ENCODE measurements around the gene CDK10.
A peak's percentile ranks its signal among the peaks of the same experiment; 100 is the strongest.

The CDK10 gene

GRCh38 chr16:89741342-89742014, 55.0 kb downstream of the CDK10 start:
- no peak overlapping the region for H3K4me3 ChIP-seq (replicated peaks; ENCODE audit: insufficient read depth, low read length)
- TF ChIP-seq GABPA (IDR thresholded peaks at IDR 0.05; ENCODE audit: low read depth): no peak
- no peak for TF ChIP-seq POLR2AphosphoS5 (IDR thresholded peaks at IDR 0.05; ENCODE audit: low read depth)
- TF ChIP-seq SPI1 (IDR thresholded peaks at IDR 0.05; ENCODE audit: borderline replicate concordance, low read depth): no peak
- TF ChIP-seq, protein P1, sequence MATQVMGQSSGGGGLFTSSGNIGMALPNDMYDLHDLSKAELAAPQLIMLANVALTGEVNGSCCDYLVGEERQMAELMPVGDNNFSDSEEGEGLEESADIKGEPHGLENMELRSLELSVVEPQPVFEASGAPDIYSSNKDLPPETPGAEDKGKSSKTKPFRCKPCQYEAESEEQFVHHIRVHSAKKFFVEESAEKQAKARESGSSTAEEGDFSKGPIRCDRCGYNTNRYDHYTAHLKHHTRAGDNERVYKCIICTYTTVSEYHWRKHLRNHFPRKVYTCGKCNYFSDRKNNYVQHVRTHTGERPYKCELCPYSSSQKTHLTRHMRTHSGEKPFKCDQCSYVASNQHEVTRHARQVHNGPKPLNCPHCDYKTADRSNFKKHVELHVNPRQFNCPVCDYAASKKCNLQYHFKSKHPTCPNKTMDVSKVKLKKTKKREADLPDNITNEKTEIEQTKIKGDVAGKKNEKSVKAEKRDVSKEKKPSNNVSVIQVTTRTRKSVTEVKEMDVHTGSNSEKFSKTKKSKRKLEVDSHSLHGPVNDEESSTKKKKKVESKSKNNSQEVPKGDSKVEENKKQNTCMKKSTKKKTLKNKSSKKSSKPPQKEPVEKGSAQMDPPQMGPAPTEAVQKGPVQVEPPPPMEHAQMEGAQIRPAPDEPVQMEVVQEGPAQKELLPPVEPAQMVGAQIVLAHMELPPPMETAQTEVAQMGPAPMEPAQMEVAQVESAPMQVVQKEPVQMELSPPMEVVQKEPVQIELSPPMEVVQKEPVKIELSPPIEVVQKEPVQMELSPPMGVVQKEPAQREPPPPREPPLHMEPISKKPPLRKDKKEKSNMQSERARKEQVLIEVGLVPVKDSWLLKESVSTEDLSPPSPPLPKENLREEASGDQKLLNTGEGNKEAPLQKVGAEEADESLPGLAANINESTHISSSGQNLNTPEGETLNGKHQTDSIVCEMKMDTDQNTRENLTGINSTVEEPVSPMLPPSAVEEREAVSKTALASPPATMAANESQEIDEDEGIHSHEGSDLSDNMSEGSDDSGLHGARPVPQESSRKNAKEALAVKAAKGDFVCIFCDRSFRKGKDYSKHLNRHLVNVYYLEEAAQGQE (IDR thresholded peaks at IDR 0.05; ENCODE audit: insufficient replicate concordance, low read depth): no peak
- TF ChIP-seq CTCF (IDR thresholded peaks at IDR 0.05; ENCODE audit: insufficient read depth, low read length): no peak
- H3K27me3 ChIP-seq (ENCODE audit: insufficient read depth, poor library complexity, severe bottlenecking): no peaks in the 10 kb centered on the region
- no peak overlapping the region for H3K27ac ChIP-seq (replicated peaks)
- no peak for DNase-seq (ENCODE audit: low read depth in 1 of 2, low spot score in 1 of 2)

DNA sequence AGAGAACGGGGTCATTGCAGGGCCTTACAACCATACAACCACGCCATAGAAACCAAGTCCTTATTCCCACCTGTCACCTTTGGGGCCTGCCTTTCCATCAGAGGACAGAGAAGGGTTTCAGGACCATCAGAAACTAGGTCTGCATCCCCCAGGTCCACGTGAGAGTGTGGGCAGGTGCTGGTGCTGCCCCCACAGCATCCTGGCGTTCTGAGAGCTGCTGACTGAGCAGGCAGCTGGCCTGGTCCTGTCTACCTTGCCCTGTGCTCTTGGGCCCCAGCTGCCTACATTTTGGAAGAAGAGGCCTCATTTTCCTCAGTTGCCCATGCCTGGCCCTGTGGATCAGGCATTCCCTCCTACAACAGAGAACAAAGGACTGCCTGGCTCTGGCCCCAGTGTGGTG, 56.5 kb downstream of the CDK10 start:
- no peak overlapping the region for H3K27ac ChIP-seq (replicated peaks)
- no peak for DNase-seq (ENCODE audit: low read depth in 1 of 2, low spot score in 1 of 2)
- peak; percentile 30; the same call in 1 of the 2 replicates for TF ChIP-seq POLR2AphosphoS5 (IDR thresholded peaks at IDR 0.05; ENCODE audit: low read depth)
- no peak for TF ChIP-seq CTCF (IDR thresholded peaks at IDR 0.05; ENCODE audit: insufficient read depth, low read length)

DNA sequence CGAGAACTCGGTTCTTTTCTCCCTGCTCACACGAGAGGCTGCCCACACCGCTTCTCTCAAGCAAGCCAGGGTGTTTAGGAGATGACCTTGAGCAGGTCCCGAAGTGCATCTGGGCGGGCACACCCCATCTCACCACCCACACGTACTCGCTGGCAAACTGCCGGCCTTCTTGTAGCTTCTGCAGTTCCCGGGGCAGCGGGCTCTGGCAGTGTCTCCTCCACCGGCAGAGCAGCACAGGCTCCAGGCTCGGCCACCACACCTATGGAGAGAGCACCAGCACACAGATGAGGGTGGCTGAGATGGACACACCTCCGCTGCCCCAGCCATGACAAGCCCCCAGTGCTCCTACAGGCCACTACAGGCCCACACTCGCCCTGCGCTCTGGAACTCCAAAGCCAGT, 58.3 kb downstream of the CDK10 start:
- no peak for DNase-seq (ENCODE audit: low read depth in 1 of 2, low spot score in 1 of 2)
- TF ChIP-seq POLR2AphosphoS5 (IDR thresholded peaks at IDR 0.05; ENCODE audit: low read depth) (no peak), CTCF (IDR thresholded peaks at IDR 0.05; ENCODE audit: insufficient read depth, low read length) (no peak), SPI1 (IDR thresholded peaks at IDR 0.05; ENCODE audit: borderline replicate concordance, low read depth) (no peak), GABPA (IDR thresholded peaks at IDR 0.05; ENCODE audit: low read depth) (no peak)
- TF ChIP-seq, protein P1 (IDR thresholded peaks at IDR 0.05; ENCODE audit: insufficient replicate concordance, low read depth): no peak
- H3K4me3 ChIP-seq (replicated peaks; ENCODE audit: insufficient read depth, low read length): no peak overlapping the region
- no peak overlapping the region for H3K27ac ChIP-seq (replicated peaks)
- H3K27me3 ChIP-seq (ENCODE audit: insufficient read depth, poor library complexity, severe bottlenecking): no peaks in the 10 kb centered on the region

More for the DNA sequence above, 56.5 kb downstream of the CDK10 start:
- H3K4me3 ChIP-seq (replicated peaks; ENCODE audit: insufficient read depth, low read length): no peak overlapping the region
- no peaks in the 10 kb centered on the region for H3K27me3 ChIP-seq (ENCODE audit: insufficient read depth, poor library complexity, severe bottlenecking)
